Right lobe of liver (tissue), 4 donors: Measurements from ENCODE around the gene PIF1.

Experiments used
- POLR2A ChIP-seq: fragments of 450-650 bp; IDR thresholded peaks from one replicate; pipeline ENCODE4 v1.6.1; 2017; ENCODE audit warnings: antibody characterized with exemption, mild to moderate bottlenecking
- TF ChIP-seq, protein P1 (sequence below), 4 donors: fragments of 200-600 bp in 3 of 4; fragments of 450-650 bp in 1 of 4; IDR thresholded peaks; one replicate each; pipeline versions ENCODE4 v1.5.1 to v1.8.0; 2016 to 2022; ENCODE audit warnings: antibody characterized with exemption in 4 of 4, mild to moderate bottlenecking in 2 of 4
- donor health status: DM: no; HTN: no; CAD: no.
- donor health status: DM: no; HTN: no; CAD: no.
- donor health status: DM: no; HTN: yes; CAD: no.

DNA sequence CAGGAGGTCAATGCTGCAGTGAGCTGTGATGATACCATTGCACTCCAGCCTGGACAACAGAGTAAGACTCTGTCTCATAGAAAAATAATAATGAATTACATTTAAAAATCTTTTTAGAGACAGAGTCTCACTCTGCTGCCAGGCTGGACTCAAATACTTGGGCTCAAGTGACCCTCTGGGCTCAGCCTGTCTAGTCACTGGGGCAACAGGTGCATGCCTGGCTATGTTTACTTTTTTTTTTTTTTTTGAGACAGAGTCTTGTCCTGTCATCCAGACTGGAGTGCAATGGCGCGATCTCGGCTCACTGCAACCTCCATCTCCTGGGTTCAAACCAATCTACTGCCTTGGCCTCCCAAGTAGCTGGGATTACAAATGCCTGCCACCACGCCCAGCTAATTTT is 8.2 kb upstream of the PIF1 start:
- TF ChIP-seq, protein P1, sequence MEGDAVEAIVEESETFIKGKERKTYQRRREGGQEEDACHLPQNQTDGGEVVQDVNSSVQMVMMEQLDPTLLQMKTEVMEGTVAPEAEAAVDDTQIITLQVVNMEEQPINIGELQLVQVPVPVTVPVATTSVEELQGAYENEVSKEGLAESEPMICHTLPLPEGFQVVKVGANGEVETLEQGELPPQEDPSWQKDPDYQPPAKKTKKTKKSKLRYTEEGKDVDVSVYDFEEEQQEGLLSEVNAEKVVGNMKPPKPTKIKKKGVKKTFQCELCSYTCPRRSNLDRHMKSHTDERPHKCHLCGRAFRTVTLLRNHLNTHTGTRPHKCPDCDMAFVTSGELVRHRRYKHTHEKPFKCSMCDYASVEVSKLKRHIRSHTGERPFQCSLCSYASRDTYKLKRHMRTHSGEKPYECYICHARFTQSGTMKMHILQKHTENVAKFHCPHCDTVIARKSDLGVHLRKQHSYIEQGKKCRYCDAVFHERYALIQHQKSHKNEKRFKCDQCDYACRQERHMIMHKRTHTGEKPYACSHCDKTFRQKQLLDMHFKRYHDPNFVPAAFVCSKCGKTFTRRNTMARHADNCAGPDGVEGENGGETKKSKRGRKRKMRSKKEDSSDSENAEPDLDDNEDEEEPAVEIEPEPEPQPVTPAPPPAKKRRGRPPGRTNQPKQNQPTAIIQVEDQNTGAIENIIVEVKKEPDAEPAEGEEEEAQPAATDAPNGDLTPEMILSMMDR (IDR thresholded peaks at IDR 0.05) = no peak
- TF ChIP-seq POLR2A = no peak
